ENCODE data around the gene ACKR1. TPM values are rescaled to one million over a fixed set of nuclear protein-coding genes. Genes with fewer than 3 reads are reported as not detected.

The ACKR1 gene
- total RNA-seq, 1 donor from 2014 or later, result 0.06 TPM

GRCh38 chr1:159218649-159219636 lies 14.3 kb downstream of the ACKR1 start:
- no peak for DNase-seq (ENCODE audit: extremely low read depth, low read depth, low spot score)

- no peak for DNase-seq (ENCODE audit: extremely low read depth, low read depth, low spot score)
Measured at GRCh38 chr1:159222075-159222865, 17.6 kb downstream of the ACKR1 start.

DNA sequence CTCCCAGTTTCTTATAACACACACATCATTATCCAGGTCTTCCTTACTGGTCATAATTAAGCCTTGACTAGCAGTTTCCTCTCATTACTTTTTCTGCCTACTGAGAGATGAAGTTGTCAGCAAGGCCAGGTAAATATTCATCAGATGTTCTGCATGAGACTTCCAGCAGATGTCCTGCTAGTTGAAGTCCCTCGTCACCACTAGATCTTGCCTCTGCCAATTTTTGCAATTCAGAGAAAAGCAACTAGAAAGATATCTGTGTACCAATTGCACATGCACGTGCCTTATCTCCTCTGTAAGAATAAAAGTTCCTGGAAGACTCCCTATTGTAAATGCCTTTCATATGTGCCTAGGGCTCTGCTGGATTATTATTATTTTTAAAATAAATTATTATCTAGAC lies 18.3 kb downstream of the ACKR1 start:
- no peak for DNase-seq (ENCODE audit: extremely low read depth, low read depth, low spot score)

DNA sequence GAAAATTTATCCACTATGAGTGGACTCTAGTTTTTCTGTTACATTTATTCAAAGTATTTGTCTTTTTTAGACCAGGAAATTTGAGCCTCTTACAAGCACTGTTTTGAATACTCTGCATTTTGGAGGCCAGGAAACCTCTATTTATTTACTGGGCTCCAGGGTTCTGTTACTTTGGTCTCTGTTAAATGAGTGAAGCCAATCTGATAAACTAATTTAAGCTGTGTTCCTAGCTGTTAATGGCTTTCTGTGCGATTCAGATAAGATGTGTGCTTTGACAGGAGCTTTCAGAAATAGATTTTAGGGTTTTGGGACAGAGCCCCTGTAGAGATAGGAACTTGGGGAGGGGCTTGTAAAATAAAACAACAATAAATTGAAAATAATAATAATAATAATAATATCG lies 23.9 kb downstream of the ACKR1 start:
- DNase-seq (ENCODE audit: extremely low read depth, low read depth, low spot score), result no peak

DNA sequence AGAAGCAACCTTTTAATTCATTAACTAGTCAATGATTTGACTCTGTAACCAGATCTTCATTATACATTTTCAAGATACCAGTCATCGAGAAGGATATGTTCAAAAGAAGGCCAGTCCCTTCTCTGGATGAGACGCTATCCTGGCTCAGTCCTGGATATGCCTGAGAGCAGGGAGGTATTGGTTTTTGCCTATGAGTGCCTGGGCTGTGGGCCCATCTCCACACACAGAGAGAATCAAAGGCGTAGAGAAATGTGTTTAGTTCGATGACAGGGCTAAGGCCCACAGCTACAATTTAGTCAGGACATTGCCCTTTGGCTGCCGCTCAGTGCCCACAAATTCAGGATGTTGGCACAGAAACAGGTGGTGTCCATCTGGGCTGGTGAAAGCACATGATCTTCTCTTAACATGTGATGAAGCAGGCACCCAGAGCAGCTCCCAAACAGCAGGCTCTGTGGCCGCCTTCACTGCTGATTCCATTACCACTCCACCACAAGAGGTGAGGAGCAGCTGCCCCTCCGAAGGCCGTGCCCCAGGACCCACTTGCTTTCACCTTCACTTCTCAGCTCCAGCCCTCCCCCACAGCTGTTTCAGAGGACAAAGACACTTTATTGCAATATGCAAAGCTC lies 24.7 kb downstream of the ACKR1 start:
- DNase-seq (ENCODE audit: extremely low read depth, low read depth, low spot score), result no peak

DNA sequence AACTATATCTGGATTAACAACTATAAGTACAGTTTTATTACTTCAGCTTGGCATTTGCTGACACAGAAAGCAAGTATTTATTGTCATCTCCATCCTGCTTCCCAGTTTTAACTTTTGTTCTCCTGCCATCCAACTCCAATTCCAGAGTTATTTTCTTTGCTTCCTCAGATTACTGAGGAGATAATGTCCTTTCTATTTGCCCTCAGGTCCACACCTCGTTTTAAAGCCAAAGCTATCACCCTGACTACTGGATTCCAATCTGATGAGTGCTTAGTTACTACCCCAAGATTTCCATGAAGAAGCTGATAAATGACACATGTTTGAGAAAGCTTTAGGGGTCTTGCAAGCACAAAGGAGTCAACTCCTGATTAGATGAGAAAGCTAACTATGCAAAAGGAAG lies 25.2 kb downstream of the ACKR1 start:
- no peak for DNase-seq (ENCODE audit: extremely low read depth, low read depth, low spot score)

DNA sequence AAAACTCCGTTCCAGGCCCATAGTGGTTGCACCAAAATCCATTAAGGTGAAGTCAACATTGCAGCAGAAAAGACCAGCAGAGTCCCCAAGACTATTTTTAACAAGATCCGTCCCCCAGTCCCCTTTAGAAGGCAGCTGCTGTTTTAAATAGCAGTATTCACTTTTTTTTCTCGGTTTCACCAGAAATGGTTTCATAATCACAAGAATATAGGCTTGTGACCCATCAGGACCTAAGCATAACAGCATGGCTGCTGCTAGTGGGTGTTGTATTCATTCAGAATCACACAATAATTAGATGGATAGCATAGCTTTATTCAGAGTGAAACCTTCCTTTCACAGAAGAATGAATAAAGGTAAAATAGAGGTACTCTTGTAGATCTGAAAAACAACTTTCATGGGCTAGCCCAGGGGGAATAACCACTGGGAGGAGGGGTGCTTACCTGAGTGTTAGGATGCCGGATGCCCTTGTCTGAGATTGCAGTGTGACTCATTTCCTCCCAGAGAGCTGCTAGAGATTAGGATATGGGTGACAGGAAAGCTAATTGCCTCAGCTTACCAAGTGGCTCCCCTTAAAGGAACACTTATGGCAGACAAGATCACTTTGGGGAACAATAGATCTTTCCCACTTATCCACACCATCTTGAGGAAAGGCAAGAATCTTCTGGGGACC lies 35.0 kb downstream of the ACKR1 start:
- DNase-seq (ENCODE audit: extremely low read depth, low read depth, low spot score), result no peak

- no peak for DNase-seq (ENCODE audit: extremely low read depth, low read depth, low spot score)
Measured at GRCh38 chr1:159247266-159247665, 42.6 kb downstream of the ACKR1 start.

DNA sequence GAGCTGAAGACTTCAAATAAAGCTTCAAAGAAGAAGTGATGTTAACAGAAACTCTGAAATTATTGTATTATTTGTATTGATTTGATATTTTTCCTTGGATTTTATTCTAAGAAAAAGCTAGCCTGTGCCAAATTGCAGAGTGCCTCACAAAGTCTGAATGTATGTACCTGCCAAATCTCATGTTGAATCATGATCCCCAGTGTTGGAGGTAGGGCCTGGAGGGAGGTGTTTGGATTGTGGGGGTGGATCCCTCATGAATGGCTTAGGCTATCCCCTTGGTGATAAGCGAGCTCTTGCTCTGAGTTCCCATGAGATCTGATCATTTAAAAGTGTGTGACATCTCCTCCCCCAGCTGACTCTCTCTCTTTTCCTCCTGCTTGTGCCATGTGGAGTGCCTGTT lies 43.6 kb downstream of the ACKR1 start:
- DNase-seq (ENCODE audit: extremely low read depth, low read depth, low spot score), result no peak

- peak; percentile 14 for DNase-seq (ENCODE audit: extremely low read depth, low read depth, low spot score)
Measured at GRCh38 chr1:159250638-159251216, 46.1 kb downstream of the ACKR1 start.

Other genes starting within 250 kb of the ACKR1 start
- gene IFI16, start 195.0 kb upstream of the ACKR1 start, total RNA-seq, result 174 and 180 TPM in 2 replicates
- not detected in 2 replicates for gene AIM2, start 128.1 kb upstream of the ACKR1 start, total RNA-seq
- gene CADM3, start 33.3 kb upstream of the ACKR1 start, total RNA-seq, result 0.76 TPM in 1 of 2 replicates, not detected in the other
- gene FCER1A, start 97.5 kb downstream of the ACKR1 start, total RNA-seq, result not detected in 2 replicates
- not detected in 2 replicates for gene OR10J4, start 227.3 kb downstream of the ACKR1 start, total RNA-seq
- gene OR10J1, start 234.8 kb downstream of the ACKR1 start, total RNA-seq, result not detected in 2 replicates